ENCODE data around the gene SIAH2.
A peak's percentile ranks its signal among the peaks of the same experiment; 100 is the strongest.

GRCh38 chr3:150760431-150761200 lies 2.4 kb downstream of the SIAH2 start:
- TF ChIP-seq POLR2A (IDR thresholded peaks at IDR 0.05; ENCODE audit: low read depth, low read length) (peak; percentile 20; the same call in 1 of the 2 replicates), POLR2AphosphoS5 (IDR thresholded peaks at IDR 0.05; ENCODE audit: low read depth, low read length) (0 out of 2 replicates have a peak, but pooled peaks have one; percentile 28), SPI1 (IDR thresholded peaks at IDR 0.05; ENCODE audit: low read depth, low read length) (no peak), TAF1 (IDR thresholded peaks at IDR 0.05; ENCODE audit: low read depth, low read length) (peak; percentile 22; the same call in 1 of the 2 replicates), PAX5 (IDR thresholded peaks at IDR 0.05; ENCODE audit: insufficient read depth, low read length, severe bottlenecking) (no peak), POU2F2 (IDR thresholded peaks at IDR 0.05; ENCODE audit: low read depth, low read length) (peak; percentile 70; the same call in 1 of the 2 replicates)
